ENCODE results near the gene EIF3F. TPM values are rescaled to one million over a fixed set of nuclear protein-coding genes. Genes with fewer than 3 reads are reported as not detected.

The EIF3F gene
- total and polyA plus RNA-seq, 2 of the 8 experiments (the other 6 are each of a cell fraction or from before 2014, with no cell fraction given) = 222 to 388 TPM

GRCh38 chr11:8034604-8035190 is 47.6 kb downstream of the EIF3F start (continued):
- TF ChIP-seq TAF7 (optimal IDR thresholded peaks at IDR 0.05; ENCODE audit: borderline replicate concordance, low read depth, low read length) = no peak
- TF ChIP-seq RFX5 (IDR thresholded peaks at IDR 0.05; ENCODE audit: borderline replicate concordance, low read depth, low read length) = no peak
- TF ChIP-seq KDM4A (IDR thresholded peaks at IDR 0.05; ENCODE audit: low read depth, low read length, severe bottlenecking) = no peak
- TF ChIP-seq RXRA (IDR thresholded peaks at IDR 0.05; ENCODE audit: insufficient read depth, low read depth, low read length) = no peak
- no peak for TF ChIP-seq TAF1 (IDR thresholded peaks at IDR 0.05; ENCODE audit: low read depth, low read length)
- TF ChIP-seq E2F6 (IDR thresholded peaks at IDR 0.05) = no peak
- no peak for TF ChIP-seq BACH1 (IDR thresholded peaks at IDR 0.05; ENCODE audit: low read length)
- TF ChIP-seq CTBP2 (IDR thresholded peaks at IDR 0.05; ENCODE audit: borderline replicate concordance, insufficient read depth, insufficient read length, low read length) = no peak

All from H1 (cell line).